Mesenteric fat pad (tissue), 1 donor: ENCODE data around the gene GDI2. TPM values are rescaled to one million over a fixed set of nuclear protein-coding genes. Genes with fewer than 3 reads are reported as not detected.
"Not testable (repeated sequence)": the region's sequence is repeated elsewhere in the genome, so short reads cannot be mapped to it uniquely, and the experiment has no call there.

ENCODE experiments used
- DNase-seq: peaks from one replicate; pipeline ENCODE4 v3.0.0-alpha.2; 2020; ENCODE audit warnings: low spot score
- total RNA-seq: library from RNA; stranded (reverse); fragmentation: NEBNext Ultra II Directional; extraction: Animal tissue kit (Norgen Biotek cat#: 25700); gene quantifications from one replicate; pipeline ENCODE4 v1.2.1, GENCODE V29; 2021
- donor health status: DM: yes; HTN: yes; CAD: no.

GDI2 gene
- total RNA-seq, 1 donor from 2014 or later = 179 TPM

DNA sequence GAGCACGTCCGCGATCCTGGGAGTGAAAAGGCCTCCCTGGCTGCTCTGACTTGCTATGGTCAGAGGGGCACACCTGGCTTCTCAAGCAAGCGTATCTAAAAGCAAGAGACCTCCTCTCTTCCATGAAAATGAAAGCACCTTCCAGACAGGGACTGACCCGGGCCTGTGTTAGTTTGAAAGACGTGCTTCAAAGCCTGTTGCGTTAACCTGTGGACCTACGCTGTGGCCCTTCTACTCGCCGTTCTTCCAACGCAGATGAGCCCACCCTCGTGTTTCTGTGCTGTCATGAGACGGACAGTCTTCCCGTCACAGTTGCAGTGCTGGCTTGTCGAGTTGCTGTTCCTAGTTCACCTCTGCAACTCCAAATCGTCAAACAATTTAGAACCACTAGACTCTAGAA lies 15.5 kb upstream of the GDI2 start:
- peak; percentile 59 for DNase-seq

DNA sequence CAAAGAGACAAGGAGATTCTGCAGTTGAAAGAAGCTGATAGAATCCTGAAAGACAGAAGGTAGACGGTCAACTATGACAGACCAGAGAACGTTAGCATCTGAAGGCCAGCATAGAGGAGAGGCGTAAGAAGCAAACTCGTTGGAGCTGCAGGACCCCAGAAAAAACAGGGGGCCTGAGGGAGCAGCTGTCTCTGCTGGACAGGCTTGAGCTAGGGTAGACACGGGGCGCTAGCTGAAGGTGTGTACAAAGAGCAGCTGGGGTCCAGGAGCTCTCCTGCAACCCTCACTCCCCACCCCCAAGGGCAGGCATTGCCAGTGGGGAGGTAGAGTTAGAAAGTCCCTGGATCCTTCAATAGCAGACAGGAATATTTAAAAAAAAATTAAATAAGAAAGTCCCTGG lies 14.6 kb upstream of the GDI2 start:
- peak; percentile 45 for DNase-seq

DNA sequence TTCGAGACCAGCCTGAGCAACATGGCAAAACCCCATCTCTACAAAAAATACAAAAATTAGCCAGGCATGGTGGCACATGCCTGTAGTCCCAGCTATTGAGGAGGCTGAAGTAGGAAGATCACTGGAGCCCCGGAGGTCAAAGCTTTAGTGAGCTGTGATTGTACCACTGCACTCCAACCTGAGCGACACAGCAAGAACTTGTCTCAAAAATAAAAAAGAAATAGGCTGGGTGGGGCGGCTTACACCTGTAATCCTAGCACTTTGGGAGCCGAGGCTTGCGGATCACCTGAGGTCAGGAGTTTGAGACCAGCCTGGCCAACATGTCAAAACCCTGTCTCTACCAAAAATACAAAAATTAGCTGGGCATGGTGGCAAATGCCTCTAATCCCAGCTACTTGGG lies 13.3 kb upstream of the GDI2 start:
- peak; percentile 33 for DNase-seq

DNA sequence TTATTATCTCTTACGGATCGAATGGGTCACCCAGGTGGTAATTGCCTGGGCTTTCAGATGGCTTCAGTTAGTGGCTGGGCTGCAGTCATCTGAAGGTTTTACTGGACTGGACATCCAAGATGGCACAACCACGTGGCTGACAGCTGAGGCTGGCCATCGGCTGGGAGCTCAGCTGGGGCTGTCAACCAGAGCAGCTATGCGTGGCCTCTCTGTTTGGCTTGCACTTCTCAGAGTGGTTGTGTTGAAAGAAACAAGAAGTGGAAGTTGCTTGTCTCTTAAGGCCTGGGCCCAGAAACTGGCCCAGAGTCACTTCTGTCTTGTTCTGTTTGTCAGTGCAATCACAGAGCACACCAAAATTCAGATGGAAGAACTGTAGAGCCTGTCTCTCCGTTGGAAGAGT lies 5.7 kb upstream of the GDI2 start:
- DNase-seq = peak; percentile 71

DNA sequence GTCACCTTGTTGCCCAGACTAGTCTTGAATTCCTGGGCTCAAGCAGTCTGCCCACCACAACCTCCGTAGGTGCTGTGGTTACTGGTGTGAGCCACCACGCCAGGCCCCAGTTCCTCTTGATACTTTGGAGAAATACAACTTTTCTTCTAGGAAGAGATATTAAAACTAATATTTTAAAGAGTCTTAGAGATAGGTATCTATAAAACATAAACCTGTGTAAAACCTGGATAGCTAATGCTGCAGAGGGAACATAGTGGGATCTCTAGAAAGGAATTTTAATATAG lies 4.8 kb upstream of the GDI2 start:
- DNase-seq = no peak

DNA sequence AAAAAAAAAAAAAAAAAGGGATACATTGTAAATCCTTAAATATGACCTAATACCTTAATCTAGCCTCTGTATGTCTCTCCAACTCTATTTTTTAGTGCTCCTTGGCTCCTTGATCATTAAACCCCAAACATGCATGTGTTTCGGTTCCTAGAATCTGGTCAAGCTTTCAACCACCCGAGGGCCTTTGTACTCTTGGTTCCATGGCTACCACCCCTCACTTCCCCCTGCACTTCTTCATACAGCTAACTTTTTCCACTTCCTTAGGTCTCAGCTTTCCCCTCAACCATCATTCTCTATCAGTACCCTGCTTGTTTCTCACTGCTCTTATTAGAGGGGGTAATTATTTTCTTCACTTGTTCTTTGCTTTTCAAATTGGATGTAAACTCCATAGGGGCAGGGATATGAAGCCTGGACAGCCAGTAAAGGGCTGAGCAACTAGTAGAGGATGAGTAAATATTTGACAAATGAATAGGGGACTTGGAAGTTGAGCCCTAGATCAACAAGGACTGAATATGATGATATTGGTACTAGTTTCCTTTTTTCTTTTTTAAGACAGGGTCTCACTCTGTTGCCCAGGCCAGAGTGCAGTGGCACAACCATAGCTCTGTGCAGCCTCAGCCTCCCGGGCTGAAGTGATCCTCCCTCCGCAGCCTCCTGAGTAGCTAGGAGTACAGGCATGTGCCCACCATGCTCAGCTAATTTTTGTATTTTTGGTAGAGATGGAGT lies 4.3 kb upstream of the GDI2 start:
- DNase-seq = peak; percentile 33

DNA sequence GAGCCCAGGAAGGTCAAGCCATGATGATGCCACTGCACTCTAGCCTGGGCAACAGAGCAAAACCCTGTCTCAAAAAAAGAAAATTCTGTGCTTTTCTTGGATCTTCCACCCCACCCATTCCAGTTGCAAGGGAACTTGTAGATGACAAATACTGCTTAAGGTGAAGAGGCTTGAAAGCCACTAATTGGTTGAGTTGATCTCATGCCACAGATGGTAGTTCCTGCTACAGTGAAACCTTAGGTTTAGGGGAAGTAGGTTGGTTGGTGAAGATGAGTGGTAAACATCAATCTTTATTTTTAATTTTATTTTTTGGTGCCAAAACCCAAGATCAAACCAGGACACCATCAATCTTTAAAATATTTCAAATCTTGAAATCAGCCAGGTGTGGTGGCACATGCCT lies 2.9 kb upstream of the GDI2 start:
- no peak for DNase-seq

DNA sequence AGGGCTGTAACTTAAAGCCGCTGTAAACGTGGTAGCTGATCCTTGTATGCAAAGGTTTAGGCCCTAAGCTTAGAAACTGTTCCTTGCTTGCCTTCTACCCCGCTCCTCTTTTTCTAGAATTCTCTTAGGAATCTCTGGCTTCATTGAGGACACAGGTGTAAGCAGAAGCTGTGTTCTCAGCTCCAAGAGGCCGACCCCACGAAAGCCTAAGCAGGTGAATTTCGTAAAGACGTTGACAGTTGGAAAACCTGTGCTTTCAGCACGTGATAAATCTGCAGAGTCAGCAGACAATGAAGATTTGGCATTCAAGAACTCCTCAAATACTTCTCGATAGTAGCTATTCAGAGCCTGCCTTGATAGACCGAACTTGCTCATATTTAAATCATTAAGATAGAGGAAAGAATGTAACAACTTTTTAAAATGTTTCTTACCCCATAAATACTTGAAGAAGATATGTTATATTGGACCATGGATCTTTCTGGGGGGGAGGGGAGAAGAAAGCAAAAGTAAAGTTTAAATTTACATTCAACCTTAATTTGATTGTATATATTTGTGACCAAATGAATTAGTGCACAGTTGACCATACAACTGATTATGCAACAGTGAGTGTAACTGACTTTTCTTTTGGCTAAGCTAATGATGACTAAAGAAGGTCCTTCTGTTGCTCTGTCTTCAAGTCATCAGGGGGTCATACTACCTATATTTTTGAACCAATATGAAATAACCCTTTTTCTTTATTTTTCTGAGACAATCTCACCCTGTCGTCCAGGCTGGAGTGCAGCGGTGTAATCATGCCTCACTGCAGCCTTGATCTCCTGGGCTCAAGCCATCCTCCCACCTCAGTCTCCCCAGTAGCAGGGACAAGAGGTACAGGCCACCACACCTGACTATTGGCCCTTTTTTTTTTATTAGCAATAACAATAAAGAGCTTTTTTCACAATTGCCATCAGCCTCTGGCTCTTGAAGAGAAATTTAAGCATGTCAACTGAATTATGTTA lies 1.2 kb upstream of the GDI2 start:
- peak; percentile 12 for DNase-seq

DNA sequence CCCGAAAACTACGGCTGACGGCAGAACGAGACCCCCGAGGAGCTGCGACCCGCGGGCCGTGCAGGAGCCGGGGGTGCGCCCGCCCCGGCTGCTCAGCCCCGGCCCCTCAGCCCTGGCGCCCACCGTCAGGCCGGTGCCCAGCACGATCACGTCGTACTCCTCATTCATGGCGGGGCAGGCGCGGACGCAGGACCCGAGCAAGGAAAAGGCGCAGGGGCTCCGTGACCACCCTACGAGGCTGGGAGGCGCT lies 218 bp downstream of the GDI2 start:
- DNase-seq = no peak

DNA sequence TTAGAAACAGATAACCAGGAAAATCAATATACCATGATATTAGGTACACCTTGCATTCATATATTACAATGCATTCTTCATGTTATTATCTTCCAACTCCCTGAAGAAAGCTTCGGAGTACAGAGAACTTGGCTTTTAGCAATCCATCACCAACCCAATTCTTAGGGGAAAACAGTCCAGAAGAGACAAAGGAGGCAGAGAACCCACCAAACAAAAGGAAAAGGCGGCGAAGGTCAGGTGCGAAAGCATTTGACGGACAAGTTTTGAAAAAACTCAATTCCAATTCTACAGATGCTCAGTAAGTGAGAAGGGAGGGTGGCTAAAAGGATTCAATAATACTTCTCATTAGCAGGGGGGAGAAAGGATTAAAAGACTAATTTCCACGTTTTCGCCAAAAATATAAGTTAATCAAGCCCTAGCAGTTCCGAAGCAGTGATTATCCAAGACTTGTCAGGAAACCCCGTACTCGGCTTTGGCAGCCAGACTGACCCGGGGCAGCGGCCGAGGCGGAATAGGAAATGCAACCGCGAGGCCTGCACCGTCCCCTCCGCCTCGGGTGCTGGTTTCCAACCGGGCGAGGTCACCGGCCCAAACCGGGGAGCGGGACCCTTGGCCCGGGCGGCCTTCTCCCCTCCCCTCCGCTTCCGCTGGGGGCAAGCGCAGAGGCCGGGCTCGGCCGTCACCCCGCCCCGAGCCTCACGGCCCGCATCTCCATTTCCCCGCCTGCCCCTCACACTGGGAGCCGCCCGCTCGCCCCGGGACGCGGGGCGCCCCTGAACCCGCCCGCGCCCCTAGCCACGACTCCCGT lies 747 bp downstream of the GDI2 start:
- DNase-seq = no peak

DNA sequence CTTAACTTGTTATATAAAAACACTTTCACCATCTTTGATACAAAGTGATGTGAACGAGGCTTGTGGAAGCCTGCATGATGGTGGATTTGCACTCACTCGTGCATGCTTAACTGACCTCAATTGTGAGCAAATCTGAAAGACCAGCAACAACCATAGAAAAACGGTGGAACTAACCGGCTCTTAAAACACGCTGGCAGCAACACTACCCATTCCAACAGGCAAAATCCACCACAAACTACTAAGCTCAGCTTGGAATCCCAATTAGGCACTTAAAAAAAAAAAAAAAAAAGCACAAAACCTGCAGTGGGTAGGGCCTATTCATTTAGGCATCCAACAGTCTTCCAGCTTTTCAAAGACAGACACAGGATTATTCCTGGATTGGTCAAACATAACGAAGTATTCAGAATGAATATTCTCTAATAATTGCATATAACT lies 1.8 kb downstream of the GDI2 start:
- DNase-seq = no peak

DNA sequence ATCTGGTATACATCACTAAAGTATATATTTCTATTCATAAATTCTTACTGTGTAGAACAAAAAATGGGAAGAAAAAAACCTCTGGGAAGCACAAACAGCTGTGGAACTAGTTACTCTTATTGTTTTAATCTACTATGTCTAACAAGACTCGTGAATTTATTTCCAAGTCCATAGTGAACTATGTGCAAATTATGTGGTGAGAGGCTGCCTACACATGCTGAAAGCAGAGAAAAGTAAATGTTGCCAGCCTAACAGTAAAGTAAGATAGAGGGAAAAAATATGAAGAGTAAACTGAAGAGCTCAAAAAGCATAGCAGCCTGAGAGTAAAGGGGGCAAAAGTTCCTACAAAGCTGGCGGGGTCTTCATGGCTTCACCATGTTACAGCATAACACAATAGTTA lies 3.0 kb downstream of the GDI2 start:
- no peak for DNase-seq

DNA sequence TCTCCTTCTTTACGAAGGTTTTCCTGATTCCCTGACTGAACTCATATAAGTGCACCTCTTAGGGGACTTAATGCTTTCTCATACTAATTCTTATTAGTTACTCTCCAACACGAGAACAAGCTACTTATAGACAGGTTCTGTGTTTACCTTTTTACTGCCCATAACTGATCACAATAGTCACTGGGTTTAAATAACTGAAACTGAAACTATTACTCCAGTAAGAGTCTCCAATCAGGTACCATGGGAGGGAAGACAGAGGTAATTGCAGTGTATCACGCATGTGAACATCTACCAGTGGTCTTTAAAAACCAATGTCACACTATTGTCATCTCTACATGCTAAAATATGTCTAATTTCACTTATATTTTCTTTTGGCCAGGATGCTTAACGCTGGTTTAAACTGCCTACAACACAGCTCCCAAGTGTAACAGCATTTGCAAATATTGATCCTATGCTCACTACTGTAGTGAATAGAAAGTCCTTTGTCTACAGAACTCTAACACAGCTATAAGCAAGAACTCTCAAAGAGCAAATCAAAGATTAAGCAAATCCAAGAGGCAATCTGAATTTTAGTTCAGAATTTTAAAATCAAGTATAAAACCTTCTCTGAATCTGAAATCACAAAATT lies 3.6 kb downstream of the GDI2 start:
- no peak for DNase-seq

DNA sequence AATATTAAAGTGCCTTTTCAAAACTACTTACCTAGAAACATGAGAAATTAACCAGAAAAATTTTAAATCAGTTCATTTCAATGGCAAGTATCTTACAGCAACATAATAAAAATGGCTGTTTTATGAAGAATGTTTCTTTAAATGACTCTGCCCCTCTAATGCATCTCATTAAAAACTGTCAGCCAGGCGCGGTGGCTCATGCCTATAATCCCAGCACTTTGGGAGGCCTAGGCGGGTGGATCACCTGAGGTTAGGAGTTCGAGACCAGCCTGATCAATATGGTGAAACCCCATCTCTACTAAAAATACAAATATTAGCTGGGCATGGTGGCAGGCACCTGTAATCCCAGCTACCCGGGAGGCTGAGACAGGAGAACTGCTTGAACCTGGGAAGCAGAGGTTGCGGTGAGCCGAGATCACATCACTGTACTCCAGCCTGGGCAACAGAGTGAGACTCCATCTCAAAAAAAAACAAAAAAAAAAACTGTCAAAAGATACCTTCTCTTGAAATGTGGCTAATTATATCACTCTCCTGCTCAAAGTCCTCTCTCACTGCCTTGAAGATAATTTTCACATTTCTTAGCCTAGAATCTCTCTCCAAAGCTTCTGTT lies 4.3 kb downstream of the GDI2 start:
- not testable (repeated sequence) for DNase-seq

DNA sequence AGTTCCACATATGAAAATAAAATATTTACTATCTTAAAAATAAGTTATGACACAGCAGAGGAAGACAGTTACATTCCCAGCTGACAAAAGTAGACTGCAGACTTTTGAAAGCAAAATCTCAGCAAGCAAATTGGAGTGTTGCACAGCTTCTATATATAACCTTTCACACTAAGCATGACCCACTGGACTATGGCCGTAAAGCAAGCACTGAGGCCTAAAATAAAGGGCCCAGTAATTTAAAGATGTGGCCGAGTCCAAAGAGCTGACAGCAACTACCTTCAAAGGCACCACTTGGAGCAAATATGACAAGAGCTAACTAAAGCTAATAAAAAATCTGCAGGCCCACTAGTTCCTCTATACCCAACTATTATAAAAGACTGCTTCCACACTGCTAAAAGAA lies 6.5 kb downstream of the GDI2 start:
- DNase-seq = no peak

DNA sequence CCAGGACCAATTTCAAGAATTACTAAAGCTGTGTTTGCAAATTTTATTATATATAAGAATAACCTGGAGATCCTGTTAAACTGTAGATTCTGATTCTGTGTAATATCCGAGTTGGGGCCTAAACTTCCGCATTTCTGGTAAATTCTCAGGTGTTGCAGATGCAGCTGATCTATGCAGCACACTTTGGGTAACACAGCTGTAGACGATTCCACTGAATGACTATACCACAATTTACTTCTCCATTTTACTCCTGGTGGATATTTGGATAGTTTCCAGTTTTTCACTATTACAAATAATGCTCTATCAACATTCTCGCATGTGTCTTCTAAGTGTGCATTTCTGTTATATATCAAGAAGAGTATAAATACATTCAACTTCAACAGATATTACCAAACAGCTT lies 7.5 kb downstream of the GDI2 start:
- DNase-seq = no peak

DNA sequence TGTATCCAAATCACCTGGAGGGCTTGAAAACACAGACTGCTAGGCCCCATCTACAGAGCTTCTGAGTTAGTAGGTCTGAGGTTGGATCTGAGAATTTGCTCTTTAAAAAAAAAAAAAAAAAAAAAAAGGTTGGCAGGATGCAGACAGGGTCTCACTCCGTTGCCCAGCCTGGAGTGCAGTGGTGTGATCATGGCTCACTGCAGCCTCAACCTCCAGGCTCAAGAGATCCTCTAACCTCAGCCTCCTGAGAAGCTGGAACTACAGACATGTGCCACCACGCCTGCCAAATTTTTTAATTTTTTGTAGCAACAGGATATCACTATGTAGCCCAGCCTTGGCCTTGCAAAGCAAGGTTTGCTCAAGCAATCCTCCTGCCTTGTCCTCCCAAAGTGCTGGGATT lies 8.0 kb downstream of the GDI2 start:
- DNase-seq = no peak

DNA sequence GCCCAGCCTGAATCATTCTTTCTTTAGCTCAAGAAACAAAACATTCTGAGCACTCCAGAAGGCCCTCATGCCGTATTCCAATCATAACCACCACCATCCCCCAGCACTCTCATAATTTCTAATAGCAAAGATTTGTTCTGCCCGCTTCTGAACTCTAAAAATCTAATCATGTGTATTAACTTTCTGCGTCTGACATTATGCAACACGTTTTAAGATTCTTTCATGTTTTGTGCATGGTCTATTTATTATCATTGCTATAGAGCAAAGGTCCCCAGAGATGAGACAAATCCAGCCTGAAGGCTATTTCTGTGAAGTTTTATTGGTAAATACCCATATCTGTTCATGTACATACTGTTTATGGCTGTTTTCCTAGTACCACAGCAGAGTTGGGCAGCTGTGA lies 8.8 kb downstream of the GDI2 start:
- DNase-seq = no peak

DNA sequence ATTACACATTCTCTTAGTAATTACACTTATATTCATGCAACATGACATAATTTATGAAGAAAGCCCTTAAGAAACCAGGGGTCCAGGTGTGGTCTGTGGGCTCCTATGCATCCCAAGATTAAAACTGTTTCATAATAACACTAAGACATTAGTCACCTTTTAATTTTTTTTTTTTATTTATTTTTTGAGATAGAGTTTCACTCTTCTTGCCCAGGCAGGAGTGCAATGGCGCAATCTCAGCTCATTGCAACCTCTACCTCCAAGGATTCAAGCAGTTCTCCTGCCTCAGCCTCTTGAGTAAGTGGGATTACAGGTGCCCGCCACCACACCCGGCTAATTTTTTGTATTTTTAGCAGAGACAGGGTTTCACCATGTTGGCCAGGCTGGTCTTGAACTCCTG lies 12.5 kb downstream of the GDI2 start:
- DNase-seq = no peak

DNA sequence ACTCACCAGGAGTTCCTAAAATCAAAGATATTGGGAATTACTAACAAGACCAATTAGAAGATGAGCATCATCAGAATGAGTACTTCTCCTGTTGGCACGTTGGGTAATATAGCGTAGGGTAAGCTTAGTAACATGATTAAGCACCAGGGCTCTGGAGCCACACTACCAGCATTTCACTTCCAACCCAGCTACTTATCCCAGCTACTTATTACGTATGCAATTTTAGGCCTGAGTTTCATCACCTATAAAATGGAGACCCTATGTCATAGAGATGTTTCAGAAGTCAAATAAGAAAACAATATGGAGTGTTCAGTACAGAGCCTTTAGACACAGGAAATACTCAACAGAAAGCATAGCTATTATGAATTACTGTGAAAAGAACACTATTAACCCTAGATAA lies 19.0 kb downstream of the GDI2 start:
- DNase-seq = no peak

DNA sequence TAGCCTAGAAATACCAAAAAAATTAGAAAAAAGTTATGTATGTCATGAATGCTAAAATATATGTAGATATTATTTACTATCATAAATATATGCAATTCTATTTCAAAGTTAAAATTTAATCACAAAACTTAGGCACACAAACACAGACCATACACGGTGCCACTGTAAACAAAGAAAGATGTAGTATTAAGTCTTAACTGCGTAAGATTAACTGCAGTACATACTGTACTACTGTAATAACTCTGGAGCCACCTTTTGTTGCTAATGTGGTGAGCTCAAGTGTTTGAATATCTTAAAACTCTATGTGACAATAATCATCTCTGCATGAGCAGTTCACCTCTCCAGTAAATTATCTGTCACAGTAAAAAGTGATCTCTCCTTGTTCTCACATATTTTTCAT lies 23.6 kb downstream of the GDI2 start:
- DNase-seq = no peak
